GM21447 (cell line): Measurements from ENCODE around the gene ATG2B.
"Not testable (repeated sequence)": the region's sequence is repeated elsewhere in the genome, so short reads cannot be mapped to it uniquely, and the experiment has no call there.

Experiments
- ATAC-seq: cut with Tn5 transposase; IDR thresholded peaks from one replicate; pipeline ENCODE4 v1.9.1; 2021; ENCODE audit not compliant: unreplicated experiment

Gene ATG2B

DNA sequence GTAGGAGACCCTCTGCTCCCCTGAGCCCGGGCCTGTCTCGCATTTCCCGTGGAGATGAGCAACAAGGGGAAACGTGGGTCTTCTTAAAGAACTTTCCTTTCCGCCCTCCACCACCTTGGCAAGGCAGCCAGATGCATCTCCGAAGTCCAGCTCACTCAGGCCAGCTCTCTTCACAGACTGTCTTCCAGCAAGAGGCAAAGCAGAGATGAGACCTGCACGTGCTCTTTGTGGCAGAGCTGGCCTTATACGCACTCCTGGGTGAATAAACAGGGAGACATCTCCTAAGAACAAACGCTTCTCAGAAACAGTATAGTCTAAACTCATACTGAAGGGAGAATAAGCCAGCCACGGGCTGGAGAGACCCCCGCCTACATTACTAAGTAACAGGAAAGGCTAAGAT, 108.5 kb downstream of the ATG2B start:
- no peak for ATAC-seq

GRCh38 chr14:96252999-96253539, 110.1 kb downstream of the ATG2B start:
- ATAC-seq: no peak

GRCh38 chr14:96252323-96252998, 110.7 kb downstream of the ATG2B start:
- no peak for ATAC-seq

DNA sequence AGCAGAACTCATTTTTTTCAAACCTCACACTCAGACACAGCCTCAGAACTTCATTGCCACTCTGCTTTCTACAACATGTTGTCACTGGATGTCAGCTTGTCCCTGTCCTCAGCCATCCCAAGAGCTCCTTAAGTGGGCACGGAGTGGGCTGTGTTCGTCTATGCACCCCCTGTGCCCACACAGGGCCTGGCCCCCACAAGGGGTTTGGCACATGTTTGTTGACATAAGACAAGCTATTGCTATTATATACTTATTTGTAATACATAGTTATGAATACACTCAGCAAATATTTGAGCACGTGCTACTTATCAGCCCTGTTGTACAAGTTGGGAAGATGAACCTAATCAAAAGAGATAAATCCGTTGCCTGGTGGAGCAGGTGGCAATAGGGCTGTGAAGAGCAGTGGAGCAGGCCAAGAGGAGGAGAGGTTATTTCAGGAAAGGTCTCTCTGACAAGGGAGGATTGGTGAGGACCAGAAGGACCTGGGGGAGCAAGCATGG, 111.4 kb downstream of the ATG2B start:
- ATAC-seq: no peak

- ATAC-seq: no peak
These were observed 112.7 kb downstream of the ATG2B start for GRCh38 chr14:96250485-96250884.

DNA sequence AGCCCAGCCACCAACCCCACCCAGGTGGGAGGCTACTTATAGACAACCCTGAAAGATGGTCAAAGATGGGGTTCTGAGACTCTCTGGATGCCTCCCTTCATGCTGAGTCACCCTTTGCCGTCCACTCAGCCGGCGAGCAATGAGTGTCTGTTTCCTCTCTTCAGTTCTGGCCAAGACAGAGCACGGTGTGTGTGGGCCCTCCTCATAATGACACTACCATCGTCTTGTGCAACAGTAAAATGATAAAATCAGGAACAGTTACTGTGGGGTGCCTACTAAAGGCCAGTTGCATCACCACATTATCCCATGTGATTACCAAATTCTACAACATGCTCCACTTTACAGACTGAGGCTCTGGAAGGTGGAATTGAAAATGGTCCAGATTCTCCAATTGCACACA, 114.1 kb downstream of the ATG2B start:
- no peak for ATAC-seq

DNA sequence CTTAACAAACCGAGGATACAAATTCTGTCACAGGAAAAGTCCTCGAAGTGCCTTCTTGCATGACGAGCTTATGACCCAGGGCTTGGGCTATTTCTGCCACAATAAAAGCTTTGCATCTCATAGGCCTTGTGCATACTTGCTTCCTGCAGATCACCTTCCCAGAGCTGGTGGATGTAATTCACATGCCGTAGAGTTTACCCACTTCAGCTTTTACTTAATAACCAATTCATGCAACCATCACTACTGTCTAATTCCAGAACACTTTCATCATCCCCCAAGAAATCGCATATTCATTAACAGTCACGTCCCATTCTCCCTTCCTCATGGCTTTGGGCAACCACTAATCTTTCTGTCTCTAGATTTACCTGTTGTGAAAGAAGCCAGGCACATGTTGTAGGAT, 116.1 kb downstream of the ATG2B start:
- no peak for ATAC-seq

- ATAC-seq: no peak
These were observed 116.6 kb downstream of the ATG2B start for GRCh38 chr14:96246539-96246847.

- no peak for ATAC-seq
These were observed 117.2 kb downstream of the ATG2B start for GRCh38 chr14:96245710-96246538.

GRCh38 chr14:96245074-96245473, 118.1 kb downstream of the ATG2B start:
- not testable (repeated sequence) for ATAC-seq

DNA sequence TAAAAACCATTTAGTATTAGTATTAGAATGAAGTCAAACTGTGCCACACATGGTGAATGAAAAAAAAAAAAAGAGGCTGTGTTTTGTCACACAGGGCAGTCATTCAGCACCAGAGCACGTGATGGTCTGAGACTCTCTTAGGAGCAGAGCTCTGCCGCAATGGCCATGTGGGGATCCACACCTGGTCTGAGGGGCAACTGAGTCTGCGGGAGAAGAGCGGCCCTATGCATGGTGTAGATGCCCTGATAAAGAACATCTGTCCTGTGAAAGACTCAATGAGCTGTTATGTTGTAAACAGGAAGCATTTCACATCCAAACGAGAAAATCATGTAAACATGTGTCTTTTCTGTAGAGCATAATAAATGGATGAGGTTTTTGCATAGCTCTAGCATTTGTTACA, 119.4 kb downstream of the ATG2B start:
- ATAC-seq: no peak

- no peak for ATAC-seq
These were observed 121.0 kb downstream of the ATG2B start for GRCh38 chr14:96242126-96242525.

DNA sequence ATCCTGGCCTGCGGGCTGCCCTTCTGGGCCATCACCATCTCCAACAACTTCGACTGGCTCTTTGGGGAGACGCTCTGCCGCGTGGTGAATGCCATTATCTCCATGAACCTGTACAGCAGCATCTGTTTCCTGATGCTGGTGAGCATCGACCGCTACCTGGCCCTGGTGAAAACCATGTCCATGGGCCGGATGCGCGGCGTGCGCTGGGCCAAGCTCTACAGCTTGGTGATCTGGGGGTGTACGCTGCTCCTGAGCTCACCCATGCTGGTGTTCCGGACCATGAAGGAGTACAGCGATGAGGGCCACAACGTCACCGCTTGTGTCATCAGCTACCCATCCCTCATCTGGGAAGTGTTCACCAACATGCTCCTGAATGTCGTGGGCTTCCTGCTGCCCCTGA, 122.5 kb downstream of the ATG2B start:
- ATAC-seq: no peak

DNA sequence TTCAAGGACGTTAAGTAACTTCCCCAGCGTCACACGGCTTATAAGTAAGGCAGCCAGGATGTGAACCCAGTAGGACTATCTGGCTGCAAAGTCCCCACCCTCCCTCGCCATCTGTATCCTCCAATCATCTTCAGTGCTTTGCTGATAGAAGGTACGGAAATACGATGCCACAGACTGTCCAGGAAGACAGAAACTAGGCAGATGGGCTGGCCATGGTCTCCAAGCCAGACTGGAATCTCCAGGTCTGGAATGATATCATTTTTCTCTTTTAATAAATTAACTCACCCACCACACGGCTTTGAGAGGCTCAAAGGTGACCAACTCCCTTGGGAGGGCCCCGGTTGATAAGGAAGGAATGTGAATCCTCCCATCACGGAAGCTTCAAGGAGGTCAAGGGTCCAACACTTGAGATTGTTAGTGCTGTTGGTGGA, 123.4 kb downstream of the ATG2B start:
- ATAC-seq: no peak

- ATAC-seq: no peak
These were observed 124.4 kb downstream of the ATG2B start for GRCh38 chr14:96238676-96239265.

- no peak for ATAC-seq
These were observed 125.5 kb downstream of the ATG2B start for GRCh38 chr14:96237641-96238040.

- no peak for ATAC-seq
These were observed 127.7 kb downstream of the ATG2B start for GRCh38 chr14:96235426-96235825.

- ATAC-seq: no peak
These were observed 129.5 kb downstream of the ATG2B start for GRCh38 chr14:96233661-96234060.

- no peak for ATAC-seq
These were observed 130.6 kb downstream of the ATG2B start for GRCh38 chr14:96232506-96232905.

DNA sequence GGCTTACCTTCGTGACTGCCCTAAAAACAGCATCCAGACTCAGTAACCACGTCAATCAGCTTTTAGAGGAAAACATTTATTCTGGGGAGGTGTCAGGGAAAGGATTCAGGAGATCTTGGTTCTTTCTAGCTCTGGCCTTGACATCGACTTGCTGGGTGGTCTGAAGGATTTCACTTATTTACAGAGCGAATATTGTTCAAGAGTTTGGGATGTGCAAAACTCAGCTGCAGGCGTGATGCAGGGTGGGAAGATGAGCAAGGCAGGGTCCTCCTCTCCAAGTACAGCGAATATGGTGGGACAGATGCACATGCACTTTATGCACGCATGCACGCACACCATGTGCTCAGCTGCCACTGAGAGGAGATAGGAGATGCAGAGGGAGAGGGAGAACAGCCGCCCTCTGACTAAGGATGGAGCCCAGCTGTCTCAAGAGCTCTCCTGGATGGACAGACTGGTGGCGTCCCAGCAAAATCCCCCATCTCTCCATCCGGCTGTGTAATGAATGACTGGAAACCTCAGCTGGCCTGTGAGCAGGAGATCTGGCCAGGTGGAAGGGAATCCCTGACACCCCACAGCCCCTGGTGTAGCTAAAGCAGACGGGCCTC, 131.5 kb downstream of the ATG2B start:
- no peak for ATAC-seq

DNA sequence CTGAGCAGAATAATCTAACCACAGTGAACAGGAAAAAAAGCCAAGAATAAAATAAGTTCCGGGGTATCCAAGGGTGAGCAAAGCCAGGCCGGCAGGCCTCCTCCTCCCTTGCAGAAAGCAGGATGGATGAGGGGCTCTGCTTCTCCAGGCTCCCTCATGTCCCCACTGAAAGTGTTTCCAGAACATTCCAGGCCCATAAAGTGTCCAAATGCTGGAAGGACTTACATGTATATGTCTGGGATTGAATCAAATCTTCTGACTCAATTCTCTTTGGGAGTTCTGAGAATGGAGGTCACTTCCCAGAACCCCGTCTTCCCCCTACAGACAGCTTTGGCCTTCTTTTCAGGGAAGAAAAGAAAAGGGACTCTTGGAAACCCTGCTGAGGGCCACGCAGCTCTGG, 132.1 kb downstream of the ATG2B start:
- ATAC-seq: no peak
